HL-60 (cell line): ENCODE results near the gene FAM184B.

Source experiments
- GABPA ChIP-seq: IDR thresholded peaks from 2 replicates; pipeline ENCODE4 v1.6.1; 2012; ENCODE audit warnings: low read depth
- POLR2AphosphoS5 ChIP-seq: IDR thresholded peaks from 2 replicates; pipeline ENCODE4 v1.6.1; 2012; ENCODE audit warnings: low read depth
- REST ChIP-seq: IDR thresholded peaks from 2 replicates; pipeline ENCODE4 v1.6.1; 2012; ENCODE audit warnings: low read depth; ENCODE audit not compliant: insufficient replicate concordance
- SPI1 ChIP-seq: IDR thresholded peaks from 2 replicates; pipeline ENCODE4 v1.6.1; 2012; ENCODE audit warnings: low read depth, mild to moderate bottlenecking, borderline replicate concordance
- TF ChIP-seq, protein P1 (sequence below): IDR thresholded peaks from one replicate; pipeline ENCODE4 v1.5.1; 2011; ENCODE audit warnings: low read length, control low read depth, inconsistent platforms; ENCODE audit not compliant: insufficient read depth

- TF ChIP-seq GABPA, result no peak
- no peak for TF ChIP-seq POLR2AphosphoS5
- TF ChIP-seq, protein P1, sequence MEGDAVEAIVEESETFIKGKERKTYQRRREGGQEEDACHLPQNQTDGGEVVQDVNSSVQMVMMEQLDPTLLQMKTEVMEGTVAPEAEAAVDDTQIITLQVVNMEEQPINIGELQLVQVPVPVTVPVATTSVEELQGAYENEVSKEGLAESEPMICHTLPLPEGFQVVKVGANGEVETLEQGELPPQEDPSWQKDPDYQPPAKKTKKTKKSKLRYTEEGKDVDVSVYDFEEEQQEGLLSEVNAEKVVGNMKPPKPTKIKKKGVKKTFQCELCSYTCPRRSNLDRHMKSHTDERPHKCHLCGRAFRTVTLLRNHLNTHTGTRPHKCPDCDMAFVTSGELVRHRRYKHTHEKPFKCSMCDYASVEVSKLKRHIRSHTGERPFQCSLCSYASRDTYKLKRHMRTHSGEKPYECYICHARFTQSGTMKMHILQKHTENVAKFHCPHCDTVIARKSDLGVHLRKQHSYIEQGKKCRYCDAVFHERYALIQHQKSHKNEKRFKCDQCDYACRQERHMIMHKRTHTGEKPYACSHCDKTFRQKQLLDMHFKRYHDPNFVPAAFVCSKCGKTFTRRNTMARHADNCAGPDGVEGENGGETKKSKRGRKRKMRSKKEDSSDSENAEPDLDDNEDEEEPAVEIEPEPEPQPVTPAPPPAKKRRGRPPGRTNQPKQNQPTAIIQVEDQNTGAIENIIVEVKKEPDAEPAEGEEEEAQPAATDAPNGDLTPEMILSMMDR, result no peak
- TF ChIP-seq REST, result no peak
- no peak for TF ChIP-seq SPI1
These were observed 10.6 kb downstream of the FAM184B start for GRCh38 chr4:17770845-17771244.
